NK-92 (cell line): ENCODE results near the gene ALX4.

Experiments used
- DNase-seq: peaks from one replicate; lab custom pipeline; 2025; ENCODE audit not compliant: unreplicated experiment; lab: John Stamatoyannopoulos, UW

The ALX4 gene

GRCh38 chr11:44335919-44336318 lies 26.0 kb upstream of the ALX4 start:
- no peak for DNase-seq

GRCh38 chr11:44335052-44335760 lies 25.3 kb upstream of the ALX4 start:
- DNase-seq: no peak

- DNase-seq: no peak
Observed at GRCh38 chr11:44334356-44335004, 24.5 kb upstream of the ALX4 start.

GRCh38 chr11:44333271-44334218 lies 23.6 kb upstream of the ALX4 start:
- DNase-seq: no peak

- DNase-seq: no peak
Observed at GRCh38 chr11:44332665-44333064, 22.7 kb upstream of the ALX4 start.

- DNase-seq: no peak
Observed at GRCh38 chr11:44329472-44330230, 19.7 kb upstream of the ALX4 start.

- no peak for DNase-seq
Observed at GRCh38 chr11:44328138-44328660, 18.3 kb upstream of the ALX4 start.

GRCh38 chr11:44327730-44328129 lies 17.8 kb upstream of the ALX4 start:
- no peak for DNase-seq

- DNase-seq: no peak
Observed at GRCh38 chr11:44326615-44327475, 16.9 kb upstream of the ALX4 start.

- no peak for DNase-seq
Observed at GRCh38 chr11:44325698-44326097, 15.8 kb upstream of the ALX4 start.

- DNase-seq: no peak
Observed at GRCh38 chr11:44324749-44325525, 15.0 kb upstream of the ALX4 start.

- DNase-seq: no peak
Observed at GRCh38 chr11:44324222-44324621, 14.3 kb upstream of the ALX4 start.

GRCh38 chr11:44322243-44322642 lies 12.3 kb upstream of the ALX4 start:
- no peak for DNase-seq

- no peak for DNase-seq
Observed at GRCh38 chr11:44321059-44321458, 11.1 kb upstream of the ALX4 start.

GRCh38 chr11:44320289-44320973 lies 10.5 kb upstream of the ALX4 start:
- no peak for DNase-seq

- no peak for DNase-seq
Observed at GRCh38 chr11:44319552-44320288, 9.8 kb upstream of the ALX4 start.

- no peak for DNase-seq
Observed at GRCh38 chr11:44319170-44319551, 9.2 kb upstream of the ALX4 start.

GRCh38 chr11:44318369-44318768 lies 8.4 kb upstream of the ALX4 start:
- no peak for DNase-seq
